HCT116 (cell line): ENCODE results near the gene REPS2.

Source experiments
- POLR2A ChIP-seq: IDR thresholded peaks from 2 replicates; pipeline ENCODE4 v1.7.0; 2011; ENCODE audit warnings: borderline replicate concordance; ENCODE audit not compliant: insufficient read depth, insufficient read length; ENCODE audit errors: extremely low read depth
- POLR2AphosphoS5 ChIP-seq: IDR thresholded peaks from 2 replicates; pipeline ENCODE4 v1.6.1; 2011; ENCODE audit warnings: mild to moderate bottlenecking, low read depth, low read length, moderate library complexity
- TF ChIP-seq, protein P1 (sequence below): IDR thresholded peaks from 2 replicates; pipeline ENCODE4 v1.6.1; 2012
- TF ChIP-seq, protein P2 (sequence below), 3 experiments: fragments of 200-600 bp in 1 of 3; sonication (generic) in 1 of 3; IDR thresholded peaks in 2 of 3; conservative IDR thresholded peaks in 1 of 3; 2 replicates each; pipeline ENCODE4 v1.5.1; 2012 to 2017; ENCODE audit warnings: low read depth in 2 of 3, low read length in 2 of 3, antibody characterized with exemption in 1 of 3, borderline replicate concordance in 1 of 3, control low read depth in 1 of 3, mild to moderate bottlenecking in 1 of 3, mixed read lengths in 1 of 3, mixed run types in 1 of 3, moderate library complexity in 1 of 3; ENCODE audit not compliant: insufficient read depth in 1 of 3

DNA sequence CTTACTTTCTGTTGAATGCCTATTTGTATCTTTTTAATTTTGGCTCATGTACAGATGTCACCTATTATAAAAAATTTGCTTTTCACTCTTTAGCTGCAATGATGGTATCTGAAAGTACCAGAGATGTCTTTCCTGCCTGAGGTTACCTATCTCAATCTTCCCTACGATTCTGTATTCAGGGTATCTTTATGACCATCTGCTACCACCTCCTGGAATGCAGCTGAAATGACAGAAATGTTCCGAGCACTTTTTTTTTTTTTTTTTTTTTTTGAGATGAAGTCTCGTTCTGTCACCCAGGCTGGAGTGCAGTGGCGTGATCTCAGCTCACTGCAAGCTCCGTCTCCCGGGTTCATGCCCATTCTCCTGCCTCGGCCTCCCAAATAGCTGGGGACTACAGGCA lies 136.4 kb downstream of the REPS2 start:
- TF ChIP-seq, protein P1, sequence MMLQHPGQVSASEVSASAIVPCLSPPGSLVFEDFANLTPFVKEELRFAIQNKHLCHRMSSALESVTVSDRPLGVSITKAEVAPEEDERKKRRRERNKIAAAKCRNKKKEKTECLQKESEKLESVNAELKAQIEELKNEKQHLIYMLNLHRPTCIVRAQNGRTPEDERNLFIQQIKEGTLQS, result no peak
- TF ChIP-seq, protein P2, sequence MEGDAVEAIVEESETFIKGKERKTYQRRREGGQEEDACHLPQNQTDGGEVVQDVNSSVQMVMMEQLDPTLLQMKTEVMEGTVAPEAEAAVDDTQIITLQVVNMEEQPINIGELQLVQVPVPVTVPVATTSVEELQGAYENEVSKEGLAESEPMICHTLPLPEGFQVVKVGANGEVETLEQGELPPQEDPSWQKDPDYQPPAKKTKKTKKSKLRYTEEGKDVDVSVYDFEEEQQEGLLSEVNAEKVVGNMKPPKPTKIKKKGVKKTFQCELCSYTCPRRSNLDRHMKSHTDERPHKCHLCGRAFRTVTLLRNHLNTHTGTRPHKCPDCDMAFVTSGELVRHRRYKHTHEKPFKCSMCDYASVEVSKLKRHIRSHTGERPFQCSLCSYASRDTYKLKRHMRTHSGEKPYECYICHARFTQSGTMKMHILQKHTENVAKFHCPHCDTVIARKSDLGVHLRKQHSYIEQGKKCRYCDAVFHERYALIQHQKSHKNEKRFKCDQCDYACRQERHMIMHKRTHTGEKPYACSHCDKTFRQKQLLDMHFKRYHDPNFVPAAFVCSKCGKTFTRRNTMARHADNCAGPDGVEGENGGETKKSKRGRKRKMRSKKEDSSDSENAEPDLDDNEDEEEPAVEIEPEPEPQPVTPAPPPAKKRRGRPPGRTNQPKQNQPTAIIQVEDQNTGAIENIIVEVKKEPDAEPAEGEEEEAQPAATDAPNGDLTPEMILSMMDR (IDR thresholded peaks at IDR 0.05 in 2 of 3, conservative IDR thresholded peaks at IDR 0.05 in 1 of 3; ENCODE audit: borderline replicate concordance in 1 of 3, insufficient read depth in 1 of 3, low read depth in 2 of 3, low read length in 2 of 3), result peak in 2 of 3 experiments; percentile 20 to 27; a peak in 1 of 6 replicates
- TF ChIP-seq POLR2AphosphoS5 (no peak), POLR2A (no peak)
